ENCODE data around the gene PLN. TPM values are rescaled to one million over a fixed set of nuclear protein-coding genes. Genes with fewer than 3 reads are reported as not detected.

Gene PLN
- total and polyA plus RNA-seq, 9 donors = 1.5 to 110 (median 18.0) TPM

GRCh38 chr6:118546880-118547218 lies 1.2 kb upstream of the PLN start:
- no peaks in the 10 kb centered on the region for H3K27me3 ChIP-seq
- no peaks in the 10 kb centered on the region for H3K36me3 ChIP-seq
- WGBS, 3 donors = 23 to 40% (median 31%) methylated on average over 1 of the region's 1 CpG
- intact Hi-C loops (cut with DNase I) = no loop called here
- no peak for DNase-seq
- H3K4me1 ChIP-seq (ENCODE audit: insufficient read depth) = no peaks in the 10 kb centered on the region
- no peak for TF ChIP-seq EP300 (IDR thresholded peaks at IDR 0.05)
- TF ChIP-seq, protein P1, sequence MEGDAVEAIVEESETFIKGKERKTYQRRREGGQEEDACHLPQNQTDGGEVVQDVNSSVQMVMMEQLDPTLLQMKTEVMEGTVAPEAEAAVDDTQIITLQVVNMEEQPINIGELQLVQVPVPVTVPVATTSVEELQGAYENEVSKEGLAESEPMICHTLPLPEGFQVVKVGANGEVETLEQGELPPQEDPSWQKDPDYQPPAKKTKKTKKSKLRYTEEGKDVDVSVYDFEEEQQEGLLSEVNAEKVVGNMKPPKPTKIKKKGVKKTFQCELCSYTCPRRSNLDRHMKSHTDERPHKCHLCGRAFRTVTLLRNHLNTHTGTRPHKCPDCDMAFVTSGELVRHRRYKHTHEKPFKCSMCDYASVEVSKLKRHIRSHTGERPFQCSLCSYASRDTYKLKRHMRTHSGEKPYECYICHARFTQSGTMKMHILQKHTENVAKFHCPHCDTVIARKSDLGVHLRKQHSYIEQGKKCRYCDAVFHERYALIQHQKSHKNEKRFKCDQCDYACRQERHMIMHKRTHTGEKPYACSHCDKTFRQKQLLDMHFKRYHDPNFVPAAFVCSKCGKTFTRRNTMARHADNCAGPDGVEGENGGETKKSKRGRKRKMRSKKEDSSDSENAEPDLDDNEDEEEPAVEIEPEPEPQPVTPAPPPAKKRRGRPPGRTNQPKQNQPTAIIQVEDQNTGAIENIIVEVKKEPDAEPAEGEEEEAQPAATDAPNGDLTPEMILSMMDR (IDR thresholded peaks at IDR 0.05) = no peak
- TF ChIP-seq POLR2A (IDR thresholded peaks at IDR 0.05) = no peak
- H3K27ac ChIP-seq = no peak overlapping the region
- H3K4me3 ChIP-seq = peak overlapping the region; percentile 10
- H3K9me3 ChIP-seq = no peaks in the 10 kb centered on the region

- no peaks in the 10 kb centered on the region for H3K4me1 ChIP-seq (ENCODE audit: insufficient read depth)
Measured at GRCh38 chr6:118548613-118549012, 517 bp downstream of the PLN start.

DNA sequence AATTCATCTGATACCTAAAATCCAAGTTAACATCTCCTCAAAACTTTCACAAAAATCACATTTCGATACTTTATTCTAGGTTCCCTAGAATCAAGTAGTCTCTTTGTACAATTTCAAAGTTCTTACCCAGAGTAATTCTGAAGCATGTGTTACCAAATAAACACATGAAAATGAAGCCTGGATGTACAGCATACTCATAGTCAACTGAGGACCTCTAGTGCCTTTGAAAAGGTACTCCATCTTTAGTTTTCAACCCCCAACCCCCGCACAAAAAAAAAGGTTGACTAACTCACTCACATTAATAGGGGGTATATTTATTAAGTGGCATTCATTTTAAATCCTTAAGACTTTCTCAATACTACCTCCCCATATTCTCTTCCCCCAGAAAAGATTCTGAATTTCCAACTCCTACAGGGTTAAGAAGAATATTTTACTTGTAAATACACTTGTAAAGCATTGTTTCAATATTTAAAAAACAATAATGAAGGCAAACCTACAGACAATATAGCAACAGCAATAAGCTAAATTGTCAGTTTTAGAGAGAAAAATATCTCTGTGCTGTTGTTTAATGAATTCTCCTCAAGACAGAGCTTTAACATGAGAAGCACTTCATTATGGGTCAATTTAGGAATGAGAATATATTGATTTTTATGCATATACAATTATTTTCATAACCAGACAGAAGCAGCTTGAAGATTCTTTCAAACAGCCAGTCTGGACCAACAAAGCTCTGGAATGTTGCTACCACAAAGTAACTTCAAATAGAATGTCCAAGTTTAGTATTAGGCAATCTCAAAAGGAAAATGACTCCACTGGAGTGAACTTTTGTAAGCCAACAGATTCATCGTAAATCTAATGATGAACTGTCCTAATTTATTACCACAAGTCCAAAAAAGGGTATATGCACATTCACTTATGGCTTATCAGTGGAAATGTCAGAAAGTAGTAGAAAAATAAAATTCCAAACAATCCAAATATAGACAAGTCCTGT lies 3.3 kb downstream of the PLN start:
- Histone ChIP-seq H3K27ac (no peak overlapping the region), H3K4me1 (ENCODE audit: insufficient read depth) (no peaks in the 10 kb centered on the region), H3K36me3 (no peaks in the 10 kb centered on the region), H3K9me3 (no peaks in the 10 kb centered on the region), H3K4me3 (no peak overlapping the region), H3K27me3 (no peaks in the 10 kb centered on the region)
- DNase-seq = no peak
- TF ChIP-seq, protein P1 (IDR thresholded peaks at IDR 0.05) = peak in 2 of 3 donors; percentile 23 to 55
- no peak for TF ChIP-seq EP300 (IDR thresholded peaks at IDR 0.05)
- intact Hi-C loops (cut with DNase I) = no loop called here
- 12 to 23% (median 23%) methylated on average over 3 of the region's 3 CpGs for WGBS, 3 donors

More at GRCh38 chr6:118548613-118549012, 517 bp downstream of the PLN start:
- H3K27me3 ChIP-seq = no peaks in the 10 kb centered on the region
- DNase-seq = no peak
- H3K4me3 ChIP-seq = peak overlapping the region; percentile 26
- H3K27ac ChIP-seq = no peak overlapping the region
- intact Hi-C loops (cut with DNase I) = no loop called here
- no peak for TF ChIP-seq EP300 (IDR thresholded peaks at IDR 0.05)
- TF ChIP-seq, protein P1 (IDR thresholded peaks at IDR 0.05) = no peak
- TF ChIP-seq POLR2A (IDR thresholded peaks at IDR 0.05) = no peak
- no peaks in the 10 kb centered on the region for H3K9me3 ChIP-seq
- no peaks in the 10 kb centered on the region for H3K36me3 ChIP-seq

DNA sequence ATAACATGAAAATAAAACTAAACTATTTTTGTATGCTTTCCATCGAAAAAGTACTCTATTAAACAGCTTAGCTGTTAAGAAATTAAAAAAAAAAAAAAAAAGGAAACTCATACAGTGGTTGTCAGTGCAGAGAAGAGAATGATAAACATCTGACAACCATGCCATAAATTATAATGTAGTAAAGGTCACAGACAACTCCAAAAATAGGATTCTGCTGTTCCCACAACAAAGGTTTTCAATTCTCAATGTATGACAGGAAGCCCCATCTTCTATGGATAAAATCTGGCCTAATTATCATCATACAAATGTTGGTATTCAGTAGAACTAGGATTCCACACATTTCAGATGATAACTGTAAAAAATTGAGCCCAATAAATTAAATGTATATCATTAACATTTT lies 5.0 kb downstream of the PLN start:
- 46 to 66% (median 59%) methylated on average over 1 of the region's 1 CpG for WGBS, 3 donors
- DNase-seq = no peak
- TF ChIP-seq, protein P1 (IDR thresholded peaks at IDR 0.05) = no peak
- no peak for TF ChIP-seq POLR2A (IDR thresholded peaks at IDR 0.05)
- no peak for TF ChIP-seq EP300 (IDR thresholded peaks at IDR 0.05)
- Histone ChIP-seq H3K27me3 (no peaks in the 10 kb centered on the region), H3K9me3 (no peaks in the 10 kb centered on the region), H3K36me3 (no peaks in the 10 kb centered on the region), H3K27ac (no peak overlapping the region), H3K4me3 (no peak overlapping the region), H3K4me1 (ENCODE audit: insufficient read depth) (no peaks in the 10 kb centered on the region)
- intact Hi-C loops (cut with DNase I) = no loop called here

Measured in ovary (tissue), 9 donors.